Measurements from ENCODE around the gene TRERF1.
"Not testable (repeated sequence)": the region's sequence is repeated elsewhere in the genome, so short reads cannot be mapped to it uniquely, and the experiment has no call there.

The TRERF1 gene

GRCh38 chr6:42448391-42448790 lies 3.3 kb downstream of the TRERF1 start:
- H3K4me3 ChIP-seq (ENCODE audit: low read depth, low read length), result no peak overlapping the region
- H3K4me1 ChIP-seq (ENCODE audit: control insufficient read depth, insufficient read depth, low read length), result peaks cover 31% of the 10 kb centered on the region
- H3K9ac ChIP-seq (ENCODE audit: low read depth, low read length), result no peak overlapping the region

GRCh38 chr6:42446996-42447395 lies 4.7 kb downstream of the TRERF1 start:
- H3K9ac ChIP-seq (ENCODE audit: low read depth, low read length), result no peak overlapping the region

More at GRCh38 chr6:42448391-42448790, 3.3 kb downstream of the TRERF1 start:
- H3K36me3 ChIP-seq (ENCODE audit: control insufficient read depth, insufficient read depth, low read length), result no peaks in the 10 kb centered on the region
- no peaks in the 10 kb centered on the region for H3K9me3 ChIP-seq (ENCODE audit: control insufficient read depth, insufficient read depth, low read length)
- no peaks in the 10 kb centered on the region for H3K27me3 ChIP-seq (ENCODE audit: control insufficient read depth, insufficient read depth, low read length)

GRCh38 chr6:42446370-42446769 lies 5.4 kb downstream of the TRERF1 start:
- Histone ChIP-seq H3K36me3 (ENCODE audit: control insufficient read depth, insufficient read depth, low read length) (no peaks in the 10 kb centered on the region), H3K4me1 (ENCODE audit: control insufficient read depth, insufficient read depth, low read length) (peaks cover 46% of the 10 kb centered on the region), H3K4me3 (ENCODE audit: low read depth, low read length) (no peak overlapping the region), H3K9me3 (ENCODE audit: control insufficient read depth, insufficient read depth, low read length) (no peaks in the 10 kb centered on the region), H3K27me3 (ENCODE audit: control insufficient read depth, insufficient read depth, low read length) (no peaks in the 10 kb centered on the region), H3K9ac (ENCODE audit: low read depth, low read length) (no peak overlapping the region)

More at GRCh38 chr6:42446996-42447395, 4.7 kb downstream of the TRERF1 start:
- Histone ChIP-seq H3K4me1 (ENCODE audit: control insufficient read depth, insufficient read depth, low read length) (peaks cover 41% of the 10 kb centered on the region), H3K4me3 (ENCODE audit: low read depth, low read length) (no peak overlapping the region), H3K9me3 (ENCODE audit: control insufficient read depth, insufficient read depth, low read length) (no peaks in the 10 kb centered on the region), H3K36me3 (ENCODE audit: control insufficient read depth, insufficient read depth, low read length) (no peaks in the 10 kb centered on the region), H3K27me3 (ENCODE audit: control insufficient read depth, insufficient read depth, low read length) (no peaks in the 10 kb centered on the region)

- H3K9ac ChIP-seq (ENCODE audit: low read depth, low read length); H3K36me3 ChIP-seq (ENCODE audit: control insufficient read depth, insufficient read depth, low read length); H3K4me3 ChIP-seq (ENCODE audit: low read depth, low read length); H3K9me3 ChIP-seq (ENCODE audit: control insufficient read depth, insufficient read depth, low read length); H3K27me3 ChIP-seq (ENCODE audit: control insufficient read depth, insufficient read depth, low read length): not testable (repeated sequence)
- peaks cover 50% of the 10 kb centered on the region for H3K4me1 ChIP-seq (ENCODE audit: control insufficient read depth, insufficient read depth, low read length)
Observed at GRCh38 chr6:42445955-42446354, 5.8 kb downstream of the TRERF1 start.

- Histone ChIP-seq H3K36me3 (ENCODE audit: control insufficient read depth, insufficient read depth, low read length) (peaks cover 2% of the 10 kb centered on the region), H3K4me3 (ENCODE audit: low read depth, low read length) (no peak overlapping the region), H3K27me3 (ENCODE audit: control insufficient read depth, insufficient read depth, low read length) (no peaks in the 10 kb centered on the region), H3K4me1 (ENCODE audit: control insufficient read depth, insufficient read depth, low read length) (peaks cover 55% of the 10 kb centered on the region), H3K9ac (ENCODE audit: low read depth, low read length) (no peak overlapping the region), H3K9me3 (ENCODE audit: control insufficient read depth, insufficient read depth, low read length) (no peaks in the 10 kb centered on the region)
Observed at GRCh38 chr6:42443312-42444060, 8.2 kb downstream of the TRERF1 start.

GRCh38 chr6:42441697-42442081 lies 10.0 kb downstream of the TRERF1 start:
- Histone ChIP-seq H3K9me3 (ENCODE audit: control insufficient read depth, insufficient read depth, low read length) (no peaks in the 10 kb centered on the region), H3K4me1 (ENCODE audit: control insufficient read depth, insufficient read depth, low read length) (peaks cover 50% of the 10 kb centered on the region), H3K9ac (ENCODE audit: low read depth, low read length) (no peak overlapping the region), H3K4me3 (ENCODE audit: low read depth, low read length) (no peak overlapping the region), H3K27me3 (ENCODE audit: control insufficient read depth, insufficient read depth, low read length) (no peaks in the 10 kb centered on the region), H3K36me3 (ENCODE audit: control insufficient read depth, insufficient read depth, low read length) (peaks cover 2% of the 10 kb centered on the region)

GRCh38 chr6:42440778-42441696 lies 10.7 kb downstream of the TRERF1 start:
- H3K4me1 ChIP-seq (ENCODE audit: control insufficient read depth, insufficient read depth, low read length), result peaks cover 50% of the 10 kb centered on the region

GRCh38 chr6:42440027-42440426 lies 11.7 kb downstream of the TRERF1 start:
- peaks cover 2% of the 10 kb centered on the region for H3K36me3 ChIP-seq (ENCODE audit: control insufficient read depth, insufficient read depth, low read length)
- H3K9ac ChIP-seq (ENCODE audit: low read depth, low read length), result no peak overlapping the region
- no peak overlapping the region for H3K4me3 ChIP-seq (ENCODE audit: low read depth, low read length)
- no peaks in the 10 kb centered on the region for H3K27me3 ChIP-seq (ENCODE audit: control insufficient read depth, insufficient read depth, low read length)
- H3K4me1 ChIP-seq (ENCODE audit: control insufficient read depth, insufficient read depth, low read length), result peaks cover 50% of the 10 kb centered on the region
- H3K9me3 ChIP-seq (ENCODE audit: control insufficient read depth, insufficient read depth, low read length), result no peaks in the 10 kb centered on the region

More at GRCh38 chr6:42440778-42441696, 10.7 kb downstream of the TRERF1 start:
- no peaks in the 10 kb centered on the region for H3K9me3 ChIP-seq (ENCODE audit: control insufficient read depth, insufficient read depth, low read length)
- no peaks in the 10 kb centered on the region for H3K27me3 ChIP-seq (ENCODE audit: control insufficient read depth, insufficient read depth, low read length)
- H3K4me3 ChIP-seq (ENCODE audit: low read depth, low read length), result peak overlapping the region; percentile 26
- peaks cover 2% of the 10 kb centered on the region for H3K36me3 ChIP-seq (ENCODE audit: control insufficient read depth, insufficient read depth, low read length)
- peak overlapping the region; percentile 55 for H3K9ac ChIP-seq (ENCODE audit: low read depth, low read length)

- Histone ChIP-seq H3K9ac (ENCODE audit: low read depth, low read length) (no peak overlapping the region), H3K9me3 (ENCODE audit: control insufficient read depth, insufficient read depth, low read length) (peaks cover 3% of the 10 kb centered on the region), H3K4me3 (ENCODE audit: low read depth, low read length) (no peak overlapping the region), H3K27me3 (ENCODE audit: control insufficient read depth, insufficient read depth, low read length) (no peaks in the 10 kb centered on the region), H3K4me1 (ENCODE audit: control insufficient read depth, insufficient read depth, low read length) (peaks cover 26% of the 10 kb centered on the region), H3K36me3 (ENCODE audit: control insufficient read depth, insufficient read depth, low read length) (peaks cover 2% of the 10 kb centered on the region)
Observed at GRCh38 chr6:42436825-42437224, 14.9 kb downstream of the TRERF1 start.

- peaks cover 3% of the 10 kb centered on the region for H3K9me3 ChIP-seq (ENCODE audit: control insufficient read depth, insufficient read depth, low read length)
- H3K9ac ChIP-seq (ENCODE audit: low read depth, low read length), result no peak overlapping the region
- no peaks in the 10 kb centered on the region for H3K27me3 ChIP-seq (ENCODE audit: control insufficient read depth, insufficient read depth, low read length)
- peaks cover 16% of the 10 kb centered on the region for H3K4me1 ChIP-seq (ENCODE audit: control insufficient read depth, insufficient read depth, low read length)
- H3K36me3 ChIP-seq (ENCODE audit: control insufficient read depth, insufficient read depth, low read length), result peaks cover 2% of the 10 kb centered on the region
- H3K4me3 ChIP-seq (ENCODE audit: low read depth, low read length), result no peak overlapping the region
Observed at GRCh38 chr6:42434237-42434636, 17.5 kb downstream of the TRERF1 start.

- H3K36me3 ChIP-seq (ENCODE audit: control insufficient read depth, insufficient read depth, low read length), result no peaks in the 10 kb centered on the region
- H3K9ac ChIP-seq (ENCODE audit: low read depth, low read length), result no peak overlapping the region
- peaks cover 3% of the 10 kb centered on the region for H3K9me3 ChIP-seq (ENCODE audit: control insufficient read depth, insufficient read depth, low read length)
- H3K27me3 ChIP-seq (ENCODE audit: control insufficient read depth, insufficient read depth, low read length), result no peaks in the 10 kb centered on the region
- no peak overlapping the region for H3K4me3 ChIP-seq (ENCODE audit: low read depth, low read length)
- peaks cover 19% of the 10 kb centered on the region for H3K4me1 ChIP-seq (ENCODE audit: control insufficient read depth, insufficient read depth, low read length)
Observed at GRCh38 chr6:42433409-42433808, 18.3 kb downstream of the TRERF1 start.
